HG02798 (cell line): Measurements from ENCODE around the gene TLR10.
A peak's percentile ranks its signal among the peaks of the same experiment; 100 is the strongest.

ENCODE experiments used
- ATAC-seq: cut with Tn5 transposase; IDR thresholded peaks from one replicate; pipeline ENCODE4 v1.9.1; 2021; ENCODE audit warnings: mild to moderate bottlenecking; ENCODE audit not compliant: unreplicated experiment, poor library complexity

Gene TLR10

DNA sequence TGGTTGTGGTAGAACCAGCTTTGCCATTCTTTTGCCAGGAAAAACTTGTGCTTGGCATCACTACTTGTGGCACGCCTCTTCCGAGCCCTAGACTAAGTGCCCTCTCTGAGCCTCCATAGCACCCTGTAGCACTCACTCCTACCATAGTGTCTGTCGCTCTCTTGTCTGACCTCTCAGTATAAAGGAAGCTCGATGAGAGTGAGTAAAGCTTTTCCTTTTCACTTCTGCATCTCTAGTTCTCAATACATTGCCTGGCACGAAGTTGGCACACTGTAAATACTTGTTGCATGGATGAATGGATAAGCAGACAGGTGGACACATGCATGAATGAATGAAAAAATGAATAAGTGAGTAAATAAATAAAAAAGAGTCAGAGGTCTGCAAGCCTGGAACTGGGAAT lies 48.3 kb downstream of the TLR10 start:
- no peak for ATAC-seq

DNA sequence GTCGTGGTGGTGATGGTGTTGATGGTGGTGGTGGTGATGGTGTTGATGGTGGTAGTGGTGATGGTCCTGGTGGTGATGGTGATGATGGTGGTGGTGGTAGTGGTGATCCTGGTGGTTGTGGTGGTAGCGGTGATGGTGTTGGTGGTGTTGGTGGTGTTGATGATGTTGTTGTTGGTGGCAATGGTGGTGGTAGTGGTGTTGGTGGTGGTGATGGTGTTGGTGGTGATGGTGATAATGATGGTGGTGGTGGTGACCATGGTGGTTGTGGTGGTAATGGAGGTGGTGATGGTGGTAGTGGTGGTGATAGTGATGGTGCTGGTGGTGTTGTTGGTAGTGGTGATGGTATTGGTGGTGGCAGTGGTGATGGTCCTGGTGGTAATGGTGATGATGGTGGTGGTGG lies 49.1 kb downstream of the TLR10 start:
- ATAC-seq = no peak

- peak; percentile 89 for ATAC-seq
Measured at GRCh38 chr4:38730830-38731646, 51.8 kb downstream of the TLR10 start.

DNA sequence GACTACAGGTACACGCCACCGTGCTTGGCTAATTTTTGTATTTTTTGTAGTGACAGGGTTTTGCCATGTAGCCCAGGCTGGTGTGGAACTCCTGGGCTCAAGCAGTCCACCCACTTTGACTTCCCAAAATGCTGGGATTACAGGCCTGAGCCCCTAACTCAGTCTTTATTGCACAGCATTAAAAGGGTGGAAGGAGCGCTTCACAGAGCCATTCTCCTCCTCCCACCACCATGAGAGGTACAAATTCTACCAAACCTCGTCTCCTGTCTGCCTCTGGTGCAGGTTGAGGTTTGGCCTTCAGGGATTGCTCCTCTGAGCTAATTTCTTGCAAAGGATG lies 52.3 kb downstream of the TLR10 start:
- no peak for ATAC-seq

DNA sequence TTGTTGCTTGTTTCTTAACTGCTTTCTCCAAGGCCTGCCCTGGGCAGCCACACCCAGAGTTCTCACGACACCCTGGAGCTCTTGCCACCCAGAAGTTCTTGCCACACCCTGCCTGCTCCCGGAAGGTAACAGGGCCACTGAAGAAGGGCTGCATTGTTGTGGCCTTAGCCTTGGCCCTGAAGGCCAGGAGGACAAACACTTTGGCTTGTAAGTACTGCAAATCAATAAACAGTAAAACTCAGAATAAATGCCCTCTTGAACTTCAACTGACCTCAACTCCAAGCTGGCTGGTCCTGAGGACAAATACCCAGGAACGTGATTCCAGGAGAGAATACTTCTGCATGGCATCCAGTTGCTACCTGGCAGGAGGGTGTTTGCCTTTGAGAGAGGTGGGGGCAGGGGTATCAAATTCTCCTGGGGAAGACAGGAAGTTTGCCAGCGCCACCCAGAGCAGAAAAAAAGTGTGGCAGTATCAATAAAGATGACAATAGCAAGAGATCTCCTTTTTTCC lies 54.1 kb downstream of the TLR10 start:
- ATAC-seq = no peak

- no peak for ATAC-seq
Measured at GRCh38 chr4:38724475-38724808, 58.3 kb downstream of the TLR10 start.

DNA sequence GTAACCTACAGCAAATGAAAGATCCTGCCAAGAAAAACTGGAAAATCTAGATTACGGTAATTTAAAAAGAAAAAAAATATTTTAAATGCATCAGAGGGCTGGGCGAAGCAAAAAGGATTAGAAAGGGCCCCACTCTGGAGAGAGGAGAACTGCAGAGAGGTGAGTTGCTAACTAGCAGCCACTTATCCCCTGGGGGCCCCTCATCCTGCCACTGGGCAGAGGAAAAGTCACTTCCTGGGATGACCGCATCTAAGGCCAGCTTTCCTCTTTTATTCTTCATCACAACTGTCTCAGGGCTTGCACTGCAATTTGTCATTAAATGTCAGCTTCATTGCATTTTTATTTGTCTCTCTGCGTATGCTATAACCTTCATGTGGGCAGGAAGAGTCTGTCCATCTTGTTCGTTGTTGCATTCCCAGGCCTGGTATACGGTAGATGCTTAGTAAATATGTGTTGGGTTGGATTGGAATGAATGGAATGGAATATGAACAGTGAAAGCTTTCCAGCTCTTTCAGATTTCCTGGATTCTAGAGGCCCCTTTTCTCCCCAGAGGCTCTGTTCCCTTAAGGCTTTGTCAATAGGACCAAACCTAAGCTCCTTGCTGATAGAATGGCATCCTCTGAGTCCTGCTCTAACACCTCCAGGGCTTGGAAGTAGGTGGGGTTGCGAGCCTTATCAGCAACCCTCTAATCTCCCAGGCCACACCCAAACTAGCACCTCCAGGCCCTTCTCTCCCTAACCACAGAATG lies 58.9 kb downstream of the TLR10 start:
- no peak for ATAC-seq

DNA sequence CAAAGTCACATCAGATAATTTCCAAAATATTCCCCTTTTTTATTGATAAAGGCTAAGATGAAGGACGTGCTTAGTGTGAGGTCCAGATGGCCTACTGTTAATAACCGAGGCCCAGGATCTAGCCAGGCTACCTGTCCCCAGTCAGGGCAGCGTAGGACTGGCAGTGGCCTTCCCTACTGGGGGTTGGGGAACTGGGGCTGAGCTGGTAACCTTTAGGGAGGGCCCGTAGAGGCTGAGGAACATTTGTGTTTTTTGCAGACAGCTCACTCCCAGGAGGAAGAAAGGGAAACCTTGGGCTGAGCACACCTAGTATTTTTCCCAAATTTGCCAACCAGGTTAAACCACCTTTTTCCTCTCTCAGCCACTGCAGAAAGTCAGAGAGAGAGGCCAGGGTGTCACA lies 59.7 kb downstream of the TLR10 start:
- ATAC-seq = no peak
